Left lung (tissue), 10 donors: ENCODE measurements around the gene ASB4. TPM values are rescaled to one million over a fixed set of nuclear protein-coding genes. Genes with fewer than 3 reads are reported as not detected.

ENCODE experiments used
- ATAC-seq: fragments of 200-7000 bp; cut with Tn5 transposase; one replicate; pipeline ENCODE4 v1.9.1; 2020; ENCODE audit warnings: moderate library complexity
- DNase-seq, 4 donors: peaks; one replicate each; pipeline ENCODE4 v3.0.0-alpha.2; 2013 to 2020
- H3K27ac ChIP-seq, 2 donors: fragments of 200-600 bp; sonication (generic) in 1 of 2; one replicate each; pipeline versions ENCODE4 v1.5.0 to v1.8.0; 2020 to 2021
- H3K27me3 ChIP-seq, 2 donors: fragments of 200-600 bp; sonication (generic) in 1 of 2; one replicate each; pipeline versions ENCODE4 v1.5.0 to v1.8.0; 2020 to 2021
- H3K36me3 ChIP-seq, 2 donors: fragments of 200-600 bp; sonication (generic) in 1 of 2; one replicate each; pipeline versions ENCODE4 v1.5.0 to v1.8.0; 2020 to 2021
- H3K4me1 ChIP-seq, 2 donors: fragments of 200-600 bp; one replicate each; pipeline ENCODE4 v1.8.0; 2021
- H3K4me3 ChIP-seq, 2 donors: fragments of 200-600 bp; sonication (generic) in 1 of 2; one replicate each; pipeline versions ENCODE4 v1.5.0 to v1.8.0; 2020 to 2021; ENCODE audit warnings: mild to moderate bottlenecking in 1 of 2
- H3K9me3 ChIP-seq, 2 donors: fragments of 200-600 bp; sonication (generic) in 1 of 2; one replicate each; pipeline versions ENCODE4 v1.5.0 to v1.8.0; 2020 to 2021
- intact Hi-C, 2 donors: fragments of 100-400 bp; cut with DNase I; formaldehyde crosslinking; loops; one replicate each; pipeline versions ENCODE4 v1.11.2 to v1.14.2; 2022
- polyA plus RNA-seq, 6 donors: library from polyadenylated mRNA; unstranded; fragments of 120-200 nt; gene quantifications; one replicate each; pipeline ENCODE4 v1.2.1, GENCODE V29; 2013; ENCODE audit not compliant: insufficient read length in 6 of 6
- total RNA-seq, 2 donors: library from RNA; stranded (reverse); fragmentation: NEBNext Ultra II Directional; extraction: Animal tissue kit (Norgen Biotek cat#: 25700); gene quantifications; one replicate each; pipeline ENCODE4 v1.2.1, GENCODE V29; 2021
- TF ChIP-seq, protein P1 (sequence below), 2 donors: fragments of 200-600 bp; sonication (generic) in 1 of 2; IDR thresholded peaks; one replicate each; pipeline versions ENCODE4 v1.5.0 to v1.8.0; 2021; ENCODE audit warnings: antibody characterized with exemption in 2 of 2
- donor health status: DM: no; HTN: yes; CAD: no.
- donor health status: DM: no; HTN: no; CAD: no.

The ASB4 gene
- total and polyA plus RNA-seq, 8 donors: 0.10 to 1.6 (median 0.87) TPM

DNA sequence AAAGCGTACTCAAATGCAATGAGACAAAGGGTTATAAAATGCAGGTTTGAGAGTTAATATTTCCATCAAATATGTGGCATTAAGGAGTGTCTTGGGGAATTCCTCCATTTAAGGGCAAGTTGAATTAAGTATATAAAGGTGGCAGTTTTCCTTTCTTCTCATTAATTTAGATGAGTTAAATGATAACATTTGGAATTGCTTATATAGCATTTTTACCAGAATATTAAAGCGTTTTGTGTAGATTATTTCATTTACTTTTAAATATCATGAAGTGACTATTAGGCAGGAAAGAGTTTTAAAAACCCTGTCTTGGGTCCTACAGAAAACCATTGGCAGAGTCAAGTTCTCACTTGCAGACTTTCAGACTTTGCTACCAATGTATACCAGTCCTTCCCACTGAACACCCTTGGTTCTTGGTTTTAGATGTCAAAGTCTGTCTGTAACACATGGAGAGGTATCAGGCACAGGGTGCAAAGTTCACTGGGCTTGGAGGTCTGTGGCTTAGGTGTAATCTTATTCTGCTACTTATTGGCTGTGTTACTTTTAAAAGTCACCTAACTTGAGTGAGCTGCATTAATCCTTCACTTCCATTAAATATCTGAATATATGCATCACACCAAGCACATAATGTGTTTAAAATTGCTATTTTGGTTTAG lies 51.0 kb downstream of the ASB4 start:
- no peak for DNase-seq
- intact Hi-C loops: loop anchor here in 1 of 2 donors (10.0 kb wide), 1 partner anchor 148 kb away; no protein-coding TSS in a partner anchor
- no peaks in the 10 kb centered on the region for H3K9me3 ChIP-seq
- no peaks in the 10 kb centered on the region for H3K36me3 ChIP-seq
- no peak overlapping the region for H3K27ac ChIP-seq
- no peaks in the 10 kb centered on the region for H3K27me3 ChIP-seq
- H3K4me1 ChIP-seq: no peaks in the 10 kb centered on the region
- no peak overlapping the region for H3K4me3 ChIP-seq
- ATAC-seq: no peak
- TF ChIP-seq, protein P1, sequence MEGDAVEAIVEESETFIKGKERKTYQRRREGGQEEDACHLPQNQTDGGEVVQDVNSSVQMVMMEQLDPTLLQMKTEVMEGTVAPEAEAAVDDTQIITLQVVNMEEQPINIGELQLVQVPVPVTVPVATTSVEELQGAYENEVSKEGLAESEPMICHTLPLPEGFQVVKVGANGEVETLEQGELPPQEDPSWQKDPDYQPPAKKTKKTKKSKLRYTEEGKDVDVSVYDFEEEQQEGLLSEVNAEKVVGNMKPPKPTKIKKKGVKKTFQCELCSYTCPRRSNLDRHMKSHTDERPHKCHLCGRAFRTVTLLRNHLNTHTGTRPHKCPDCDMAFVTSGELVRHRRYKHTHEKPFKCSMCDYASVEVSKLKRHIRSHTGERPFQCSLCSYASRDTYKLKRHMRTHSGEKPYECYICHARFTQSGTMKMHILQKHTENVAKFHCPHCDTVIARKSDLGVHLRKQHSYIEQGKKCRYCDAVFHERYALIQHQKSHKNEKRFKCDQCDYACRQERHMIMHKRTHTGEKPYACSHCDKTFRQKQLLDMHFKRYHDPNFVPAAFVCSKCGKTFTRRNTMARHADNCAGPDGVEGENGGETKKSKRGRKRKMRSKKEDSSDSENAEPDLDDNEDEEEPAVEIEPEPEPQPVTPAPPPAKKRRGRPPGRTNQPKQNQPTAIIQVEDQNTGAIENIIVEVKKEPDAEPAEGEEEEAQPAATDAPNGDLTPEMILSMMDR (IDR thresholded peaks at IDR 0.05): no peak

DNA sequence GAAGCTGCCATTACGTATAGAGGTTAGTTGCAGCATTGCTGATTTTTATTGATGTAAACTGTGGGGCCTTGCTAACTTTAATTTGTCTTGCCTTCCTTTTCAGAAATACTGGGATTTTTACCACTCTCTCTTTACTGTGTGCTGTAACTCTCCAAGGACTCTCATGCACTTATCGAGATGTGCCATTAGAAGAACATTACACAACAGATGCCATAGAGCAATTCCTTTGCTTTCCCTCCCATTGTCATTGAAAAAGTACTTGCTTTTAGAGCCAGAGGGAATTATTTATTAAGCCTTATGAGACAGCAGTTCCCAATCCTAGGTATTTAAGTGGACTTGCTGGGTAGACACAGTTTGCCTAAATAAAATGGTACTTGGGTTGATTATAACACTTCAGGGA lies 51.7 kb downstream of the ASB4 start:
- intact Hi-C loops: loop anchor here in 1 of 2 donors (10.0 kb wide), 1 partner anchor 147 kb away; no protein-coding TSS in a partner anchor
- DNase-seq (no peak), ATAC-seq (peak; percentile 36)
- Histone ChIP-seq H3K4me3 (no peak overlapping the region), H3K4me1 (no peaks in the 10 kb centered on the region), H3K36me3 (no peaks in the 10 kb centered on the region), H3K27me3 (no peaks in the 10 kb centered on the region), H3K27ac (no peak overlapping the region), H3K9me3 (no peaks in the 10 kb centered on the region)
- TF ChIP-seq, protein P1 (IDR thresholded peaks at IDR 0.05): no peak

DNA sequence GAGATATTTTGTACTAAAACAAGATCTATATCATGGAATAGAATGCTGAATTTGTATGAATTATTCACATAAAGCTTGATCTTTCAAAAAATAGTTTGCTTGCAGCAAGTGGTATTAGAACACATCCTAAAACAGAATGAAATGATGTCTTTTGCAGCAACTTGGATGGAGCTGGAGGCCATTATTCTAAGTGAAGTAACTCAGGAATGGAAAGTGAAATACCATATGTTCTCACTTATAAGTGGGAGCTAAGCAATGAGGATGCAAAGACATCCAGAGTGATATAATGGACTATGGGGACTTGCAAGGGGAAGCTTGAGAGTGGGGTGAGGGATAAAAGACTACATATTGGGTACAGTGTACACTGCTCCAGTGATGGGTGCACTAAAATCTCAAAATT lies 53.7 kb downstream of the ASB4 start:
- ATAC-seq: no peak
- intact Hi-C loops: loop anchor here in 1 of 2 donors (10.0 kb wide), 1 partner anchor 145 kb away; no protein-coding TSS in a partner anchor
- Histone ChIP-seq H3K4me3 (no peak overlapping the region), H3K9me3 (no peaks in the 10 kb centered on the region), H3K27me3 (no peaks in the 10 kb centered on the region), H3K27ac (no peak overlapping the region), H3K4me1 (no peaks in the 10 kb centered on the region), H3K36me3 (no peaks in the 10 kb centered on the region)
- DNase-seq: no peak
- TF ChIP-seq, protein P1 (IDR thresholded peaks at IDR 0.05): no peak

DNA sequence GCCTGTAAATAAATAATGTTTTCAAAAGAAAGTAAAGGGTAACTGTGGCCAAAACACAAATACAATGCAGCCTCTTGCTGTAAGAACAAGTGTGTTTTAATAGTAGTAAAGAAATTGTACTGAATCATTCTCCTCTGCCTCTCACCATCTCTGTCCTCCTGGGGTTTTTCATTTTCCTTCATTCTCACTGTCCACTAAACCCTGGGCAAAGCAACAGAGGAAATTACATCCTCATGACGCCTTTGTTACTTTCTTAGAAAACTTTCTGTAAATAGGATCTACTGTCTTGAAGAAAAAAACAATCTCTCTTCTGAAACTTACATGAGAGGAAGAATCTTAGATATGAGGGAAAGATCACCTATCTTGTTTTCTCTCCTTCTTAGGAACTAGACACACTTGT lies 54.6 kb downstream of the ASB4 start:
- no peak for ATAC-seq
- H3K4me1 ChIP-seq: peaks cover 0 to 8% of the 10 kb centered on the region in 2 donors

DNA sequence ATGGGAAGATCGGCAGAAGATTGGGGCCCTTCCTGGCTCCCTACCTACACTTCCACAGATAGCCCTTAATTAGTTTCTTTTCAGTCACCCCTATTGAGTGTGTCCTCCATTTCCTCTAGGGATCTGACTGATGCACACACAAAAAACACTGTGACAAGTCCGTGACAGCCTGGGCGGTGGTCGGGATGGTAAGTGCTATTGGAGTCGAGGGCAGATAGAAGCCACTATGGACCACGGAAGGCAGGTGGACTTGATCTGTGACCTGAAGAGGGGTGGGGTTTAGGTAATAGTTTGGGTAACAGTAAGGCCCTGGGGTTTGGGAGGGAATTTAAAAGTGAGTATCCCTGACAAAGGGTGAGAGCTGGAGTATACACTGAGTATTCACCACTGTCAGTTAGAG lies 57.6 kb downstream of the ASB4 start:
- intact Hi-C loops: loop anchor here in 1 of 2 donors (5.0 kb wide), 1 partner anchor 144 kb away; no protein-coding TSS in a partner anchor
- no peak overlapping the region for H3K27ac ChIP-seq
- peak in 1 of 4 donors; percentile 27 for DNase-seq
- H3K9me3 ChIP-seq: no peaks in the 10 kb centered on the region
- H3K4me1 ChIP-seq: peaks cover 9 to 36% of the 10 kb centered on the region in 2 donors
- no peak overlapping the region for H3K4me3 ChIP-seq
- TF ChIP-seq, protein P1 (IDR thresholded peaks at IDR 0.05): no peak
- H3K27me3 ChIP-seq: no peaks in the 10 kb centered on the region
- H3K36me3 ChIP-seq: no peaks in the 10 kb centered on the region
- ATAC-seq: no peak

More for the DNA sequence above, 54.6 kb downstream of the ASB4 start:
- TF ChIP-seq, protein P1 (IDR thresholded peaks at IDR 0.05): no peak
- H3K36me3 ChIP-seq: no peaks in the 10 kb centered on the region
- H3K4me3 ChIP-seq: no peak overlapping the region
- no peak overlapping the region for H3K27ac ChIP-seq
- no peak for DNase-seq
- intact Hi-C loops: loop anchor here in 1 of 2 donors (5.0 kb wide), 1 partner anchor 147 kb away; no protein-coding TSS in a partner anchor
- no peaks in the 10 kb centered on the region for H3K27me3 ChIP-seq
- H3K9me3 ChIP-seq: no peaks in the 10 kb centered on the region
